ENCODE measurements around the gene PLLP. TPM values are rescaled to one million over a fixed set of nuclear protein-coding genes. Genes with fewer than 3 reads are reported as not detected.
A peak's percentile ranks its signal among the peaks of the same experiment; 100 is the strongest.

PLLP gene
- total and polyA plus RNA-seq, 10 of the 15 experiments (the other 5 are each of a cell fraction or from before 2014, with no cell fraction given) = 0.21 to 5.8 (median 0.67) TPM

GRCh38 chr16:57235128-57236021, 49.1 kb downstream of the PLLP start:
- POLR2A ChIA-PET = interaction anchor here (0.5 to 1.7 kb wide), 4 partner anchors 10 to 116 kb away, joined by 3 to 4 read pairs (median 4); partner anchors contain the start of gene ARL2BP
- H3K4me1 ChIP-seq (ENCODE audit: control insufficient read depth, insufficient read depth, low read length) = peaks cover 9% of the 10 kb centered on the region
- no peak overlapping the region for H3K9ac ChIP-seq (ENCODE audit: control insufficient read depth, insufficient read depth, low read length)
- H3K4me2 ChIP-seq (ENCODE audit: control insufficient read depth, insufficient read depth) = no peak overlapping the region
- no peak overlapping the region for H2AFZ ChIP-seq (ENCODE audit: control insufficient read depth, low read depth, low read length)
- no peaks in the 10 kb centered on the region for H3K27me3 ChIP-seq (replicated peaks in 1 of 2; ENCODE audit: control insufficient read depth in 2 of 2, insufficient read depth in 2 of 2, low read length in 1 of 2)
- H3K79me2 ChIP-seq (ENCODE audit: control insufficient read depth, insufficient read depth, low read length) = no peaks in the 10 kb centered on the region
- CTCF ChIA-PET = interaction anchor here (1.1 to 1.4 kb wide), 4 partner anchors 10 to 187 kb away, joined by 3 to 7 read pairs (median 4); partner anchors contain the start of gene ARL2BP
- DNase-seq (ENCODE audit: low read depth, low spot score) = no peak
- 30% methylated on average over 8 of the region's 8 CpGs for WGBS (ENCODE audit: insufficient coverage, insufficient replicate concordance, low lambda C conversion rate, missing lambda C conversion rate)
- FAIRE-seq = peak; percentile 31
- peaks cover 5 to 45% of the 10 kb centered on the region in 2 experiments; a peak in 3 of 4 replicates for H3K36me3 ChIP-seq (ENCODE audit: control insufficient read depth in 2 of 2, insufficient read depth in 2 of 2, low read length in 1 of 2)
- BruUV-seq (replicated peaks) = no TSS peak
- TF ChIP-seq RAD21 (IDR thresholded peaks at IDR 0.05; ENCODE audit: insufficient read depth, low read depth, low read length) (no peak), FOXK2 (IDR thresholded peaks at IDR 0.05) (no peak), JUNB (IDR thresholded peaks at IDR 0.05) (peak; percentile 64), ASH2L (IDR thresholded peaks at IDR 0.05; ENCODE audit: borderline replicate concordance, low read depth) (no peak), FOXM1 (IDR thresholded peaks at IDR 0.05; ENCODE audit: low read depth, low read length) (no peak), MEF2B (IDR thresholded peaks at IDR 0.05; ENCODE audit: partially characterized antibody, poor library complexity, severe bottlenecking) (peak; percentile 33), SMARCA5 (IDR thresholded peaks at IDR 0.05) (no peak), CREB1 (IDR thresholded peaks at IDR 0.05; ENCODE audit: low read depth) (peak; percentile 39; the same call in 1 of the 2 replicates), SUPT20H (IDR thresholded peaks at IDR 0.05; ENCODE audit: borderline replicate concordance, control insufficient read depth, low read depth, low read length) (no peak), MEF2A (IDR thresholded peaks at IDR 0.05; ENCODE audit: insufficient read depth, low read depth, low read length) (peak; percentile 42; the same call in 1 of the 2 replicates), CHD1 (IDR thresholded peaks at IDR 0.05; ENCODE audit: low read depth, low read length) (no peak), JUND (IDR thresholded peaks at IDR 0.05; ENCODE audit: low read depth, low read length) (no peak), TCF3 (IDR thresholded peaks at IDR 0.05; ENCODE audit: borderline replicate concordance, insufficient read depth, low read depth, low read length) (no peak)
- TF ChIP-seq, protein P1, sequence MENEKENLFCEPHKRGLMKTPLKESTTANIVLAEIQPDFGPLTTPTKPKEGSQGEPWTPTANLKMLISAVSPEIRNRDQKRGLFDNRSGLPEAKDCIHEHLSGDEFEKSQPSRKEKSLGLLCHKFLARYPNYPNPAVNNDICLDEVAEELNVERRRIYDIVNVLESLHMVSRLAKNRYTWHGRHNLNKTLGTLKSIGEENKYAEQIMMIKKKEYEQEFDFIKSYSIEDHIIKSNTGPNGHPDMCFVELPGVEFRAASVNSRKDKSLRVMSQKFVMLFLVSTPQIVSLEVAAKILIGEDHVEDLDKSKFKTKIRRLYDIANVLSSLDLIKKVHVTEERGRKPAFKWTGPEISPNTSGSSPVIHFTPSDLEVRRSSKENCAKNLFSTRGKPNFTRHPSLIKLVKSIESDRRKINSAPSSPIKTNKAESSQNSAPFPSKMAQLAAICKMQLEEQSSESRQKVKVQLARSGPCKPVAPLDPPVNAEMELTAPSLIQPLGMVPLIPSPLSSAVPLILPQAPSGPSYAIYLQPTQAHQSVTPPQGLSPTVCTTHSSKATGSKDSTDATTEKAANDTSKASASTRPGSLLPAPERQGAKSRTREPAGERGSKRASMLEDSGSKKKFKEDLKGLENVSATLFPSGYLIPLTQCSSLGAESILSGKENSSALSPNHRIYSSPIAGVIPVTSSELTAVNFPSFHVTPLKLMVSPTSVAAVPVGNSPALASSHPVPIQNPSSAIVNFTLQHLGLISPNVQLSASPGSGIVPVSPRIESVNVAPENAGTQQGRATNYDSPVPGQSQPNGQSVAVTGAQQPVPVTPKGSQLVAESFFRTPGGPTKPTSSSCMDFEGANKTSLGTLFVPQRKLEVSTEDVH (IDR thresholded peaks at IDR 0.05; ENCODE audit: low read depth, partially characterized antibody) = no peak
- H3K4me3 ChIP-seq = no peak overlapping the region
- intact Hi-C loops (cut with micrococcal nuclease; ENCODE audit: unreplicated experiment) = no loop called here
- SMC1A ChIA-PET (ENCODE audit: uncharacterized antibody, unreplicated experiment) = interaction anchor here (0.8 to 2.1 kb wide), 10 partner anchors 8 to 183 kb away, joined by 3 to 7 read pairs (median 4); partner anchors contain the start of gene ARL2BP
- RAD21 ChIA-PET (ENCODE audit: unreplicated experiment) = interaction anchor here (0.8 to 2.2 kb wide), 3 partner anchors 38 to 181 kb away, joined by 3 to 8 read pairs (median 4); no protein-coding TSS in a partner anchor
- peak; percentile 44 for ATAC-seq
- H4K20me1 ChIP-seq (ENCODE audit: control insufficient read depth, insufficient read depth) = no peaks in the 10 kb centered on the region
- 0 out of 2 replicates have a peak overlapping the region, but pooled peaks have one; percentile 15 for H3K27ac ChIP-seq (ENCODE audit: control insufficient read depth, insufficient read depth)
- no peaks in the 10 kb centered on the region for H3K9me3 ChIP-seq (replicated peaks; ENCODE audit: control insufficient read depth, insufficient read depth, low read length)
- in situ Hi-C loops (cut with MboI) = no loop called here
